MM.1S (cell line): Measurements from ENCODE around the gene MFNG.

Experiments used
- DNase-seq: peaks from one replicate; pipeline ENCODE4 v3.0.0-alpha.2; 2015
- H2AFZ ChIP-seq: fragments of 300-600 bp; sonication (generic); 2 replicates; pipeline ENCODE4 v1.6.0; 2016; ENCODE audit warnings: antibody characterized with exemption, low read length
- H3F3A ChIP-seq: fragments of 300-600 bp; sonication (generic); 2 replicates; pipeline ENCODE4 v1.6.1; 2016; ENCODE audit warnings: mild to moderate bottlenecking, antibody characterized with exemption, low read length, moderate library complexity, mixed read lengths; ENCODE audit not compliant: insufficient read depth
- H3K27ac ChIP-seq: fragments of 300-600 bp; sonication (generic); 2 replicates; pipeline ENCODE4 v1.5.1; 2016; ENCODE audit warnings: mild to moderate bottlenecking, low read length
- H3K27me3 ChIP-seq: fragments of 300-600 bp; sonication (generic); replicated peaks from 2 replicates; pipeline ENCODE4 v1.6.0; 2016; ENCODE audit warnings: low read length; ENCODE audit not compliant: insufficient read depth
- H3K36me3 ChIP-seq: fragments of 300-600 bp; sonication (generic); replicated peaks from 2 replicates; pipeline ENCODE4 v1.6.1; 2016; ENCODE audit warnings: mild to moderate bottlenecking, low read length, mixed read lengths; ENCODE audit not compliant: insufficient read depth
- H3K4me1 ChIP-seq: fragments of 300-600 bp; sonication (generic); 2 replicates; pipeline ENCODE4 v1.6.1; 2016; ENCODE audit warnings: low read length, mixed read lengths
- H3K4me2 ChIP-seq: fragments of 300-600 bp; sonication (generic); 2 replicates; pipeline ENCODE4 v1.6.0; 2016; ENCODE audit warnings: low read depth, low read length
- H3K4me3 ChIP-seq: fragments of 300-600 bp; sonication (generic); 2 replicates; pipeline ENCODE4 v1.5.1; 2016; ENCODE audit warnings: low read length, mixed read lengths
- H3K79me2 ChIP-seq: fragments of 300-600 bp; sonication (generic); 2 replicates; pipeline ENCODE4 v1.6.1; 2016; ENCODE audit warnings: mixed run types, low read length, mixed read lengths
- H3K9ac ChIP-seq: fragments of 300-600 bp; sonication (generic); 2 replicates; pipeline ENCODE4 v1.6.1; 2016; ENCODE audit warnings: low read length, mixed read lengths
- H3K9me2 ChIP-seq: fragments of 300-600 bp; sonication (generic); replicated peaks from 2 replicates; pipeline ENCODE4 v1.6.1; 2016; ENCODE audit warnings: mild to moderate bottlenecking, low read length, mixed read lengths; ENCODE audit not compliant: insufficient read depth
- H3K9me3 ChIP-seq: fragments of 300-600 bp; sonication (generic); replicated peaks from 2 replicates; pipeline ENCODE4 v1.6.1; 2016; ENCODE audit warnings: mild to moderate bottlenecking, low read length, mixed read lengths; ENCODE audit not compliant: insufficient read depth
- H4K20me1 ChIP-seq: fragments of 300-600 bp; sonication (generic); 2 replicates; pipeline ENCODE4 v1.6.1; 2016; ENCODE audit warnings: mild to moderate bottlenecking, low read length, moderate library complexity, mixed read lengths; ENCODE audit not compliant: insufficient read depth
- EZH2 ChIP-seq: fragments of 300-600 bp; sonication (generic); optimal IDR thresholded peaks from 2 replicates; pipeline ENCODE3; 2017; ENCODE audit warnings: low read depth, mild to moderate bottlenecking, antibody characterized with exemption, low read length, mixed read lengths
- EZH2phosphoT487 ChIP-seq: fragments of 300-600 bp; sonication (generic); IDR thresholded peaks from 2 replicates; pipeline ENCODE4 v1.6.1; 2018; ENCODE audit warnings: antibody characterized with exemption, low read length
- TF ChIP-seq, protein P1 (sequence below): fragments of 300-600 bp; sonication (generic); IDR thresholded peaks from 2 replicates; pipeline ENCODE4 v1.5.1; 2016; ENCODE audit warnings: antibody characterized with exemption, low read length, mixed read lengths

The MFNG gene

GRCh38 chr22:37431801-37432707 lies 54.1 kb downstream of the MFNG start:
- DNase-seq, result no peak
- no peaks in the 10 kb centered on the region for H3K4me1 ChIP-seq
- H3K9ac ChIP-seq, result no peak overlapping the region

GRCh38 chr22:37431366-37431765 lies 54.8 kb downstream of the MFNG start:
- H3K4me1 ChIP-seq, result no peaks in the 10 kb centered on the region

More at GRCh38 chr22:37431801-37432707, 54.1 kb downstream of the MFNG start:
- H3K36me3 ChIP-seq, result no peaks in the 10 kb centered on the region
- TF ChIP-seq EZH2phosphoT487 (no peak), EZH2 (no peak)
- H3K79me2 ChIP-seq, result no peaks in the 10 kb centered on the region
- H3F3A ChIP-seq, result no peaks in the 10 kb centered on the region
- no peak overlapping the region for H2AFZ ChIP-seq
- H3K9me2 ChIP-seq, result no peaks in the 10 kb centered on the region
- no peak overlapping the region for H3K4me3 ChIP-seq
- H3K9me3 ChIP-seq, result no peaks in the 10 kb centered on the region
- H3K4me2 ChIP-seq, result no peak overlapping the region
- H4K20me1 ChIP-seq, result no peaks in the 10 kb centered on the region
- peaks cover 93% of the 10 kb centered on the region for H3K27me3 ChIP-seq
- H3K27ac ChIP-seq, result no peak overlapping the region

GRCh38 chr22:37430941-37431340 lies 55.2 kb downstream of the MFNG start:
- Histone ChIP-seq H3K27me3 (peaks cover 97% of the 10 kb centered on the region), H3K4me3 (no peak overlapping the region), H4K20me1 (no peaks in the 10 kb centered on the region), H3K79me2 (no peaks in the 10 kb centered on the region), H3F3A (no peaks in the 10 kb centered on the region), H3K27ac (no peak overlapping the region), H3K4me1 (no peaks in the 10 kb centered on the region), H3K9ac (no peak overlapping the region), H3K9me3 (no peaks in the 10 kb centered on the region), H3K36me3 (no peaks in the 10 kb centered on the region), H2AFZ (no peak overlapping the region), H3K4me2 (no peak overlapping the region), H3K9me2 (no peaks in the 10 kb centered on the region)
- no peak for DNase-seq
- no peak for TF ChIP-seq EZH2
- no peak for TF ChIP-seq EZH2phosphoT487
- TF ChIP-seq, protein P1, sequence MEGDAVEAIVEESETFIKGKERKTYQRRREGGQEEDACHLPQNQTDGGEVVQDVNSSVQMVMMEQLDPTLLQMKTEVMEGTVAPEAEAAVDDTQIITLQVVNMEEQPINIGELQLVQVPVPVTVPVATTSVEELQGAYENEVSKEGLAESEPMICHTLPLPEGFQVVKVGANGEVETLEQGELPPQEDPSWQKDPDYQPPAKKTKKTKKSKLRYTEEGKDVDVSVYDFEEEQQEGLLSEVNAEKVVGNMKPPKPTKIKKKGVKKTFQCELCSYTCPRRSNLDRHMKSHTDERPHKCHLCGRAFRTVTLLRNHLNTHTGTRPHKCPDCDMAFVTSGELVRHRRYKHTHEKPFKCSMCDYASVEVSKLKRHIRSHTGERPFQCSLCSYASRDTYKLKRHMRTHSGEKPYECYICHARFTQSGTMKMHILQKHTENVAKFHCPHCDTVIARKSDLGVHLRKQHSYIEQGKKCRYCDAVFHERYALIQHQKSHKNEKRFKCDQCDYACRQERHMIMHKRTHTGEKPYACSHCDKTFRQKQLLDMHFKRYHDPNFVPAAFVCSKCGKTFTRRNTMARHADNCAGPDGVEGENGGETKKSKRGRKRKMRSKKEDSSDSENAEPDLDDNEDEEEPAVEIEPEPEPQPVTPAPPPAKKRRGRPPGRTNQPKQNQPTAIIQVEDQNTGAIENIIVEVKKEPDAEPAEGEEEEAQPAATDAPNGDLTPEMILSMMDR, result no peak

More at GRCh38 chr22:37431366-37431765, 54.8 kb downstream of the MFNG start:
- Histone ChIP-seq H3K9me2 (no peaks in the 10 kb centered on the region), H3K27ac (no peak overlapping the region), H3K79me2 (no peaks in the 10 kb centered on the region), H3K4me2 (no peak overlapping the region), H3K4me3 (no peak overlapping the region), H2AFZ (no peak overlapping the region), H3K36me3 (no peaks in the 10 kb centered on the region), H3K9me3 (no peaks in the 10 kb centered on the region), H3F3A (no peaks in the 10 kb centered on the region), H3K27me3 (peaks cover 97% of the 10 kb centered on the region), H4K20me1 (no peaks in the 10 kb centered on the region), H3K9ac (no peak overlapping the region)
- no peak for DNase-seq
- TF ChIP-seq, protein P1, result no peak
